HEK293 (cell line): ENCODE results near the gene UCHL1.

Experiments used
- CTCF ChIA-PET: fragments of 350-600 bp; formaldehyde crosslinking; extraction: SDS; loops from one replicate; lab custom pipeline; 2021; ENCODE audit warnings: antibody characterized with exemption; lab: Yijun Ruan, JAX
- POLR2A ChIA-PET: fragments of 300-600 bp; formaldehyde crosslinking; extraction: SDS; loops from one replicate; lab custom pipeline; 2020; ENCODE audit warnings: antibody characterized with exemption, inconsistent platforms; lab: Yijun Ruan, JAX
- H3K27ac ChIP-seq: fragments of 200-500 bp; sonication (Bioruptor generic); 2 replicates; pipeline ENCODE4 v1.5.1; 2014; ENCODE audit warnings: low read depth, low read length, control low read depth, inconsistent platforms; ENCODE audit errors: extremely low read depth
- H3K36me3 ChIP-seq, 2 experiments: fragments of 200-500 bp in 1 of 2; sonication (Bioruptor generic) in 1 of 2; 1 replicate in 1 of 2; 2 replicates in 1 of 2; pipeline ENCODE4 v1.5.1; 2014 to 2017; ENCODE audit warnings: inconsistent platforms in 2 of 2, low read length in 2 of 2; ENCODE audit not compliant: control insufficient read depth in 2 of 2, insufficient read depth in 1 of 2
- H3K4me1 ChIP-seq: fragments of 200-500 bp; sonication (Bioruptor generic); 2 replicates; pipeline ENCODE4 v1.5.1; 2014; ENCODE audit warnings: mild to moderate bottlenecking, low read length, inconsistent platforms; ENCODE audit not compliant: control insufficient read depth, insufficient read depth
- H3K4me3 ChIP-seq: 2 replicates; pipeline ENCODE4 v1.5.1; 2011; ENCODE audit warnings: low read depth, mild to moderate bottlenecking, control low read depth, low read length, moderate library complexity
- H3K9me3 ChIP-seq: fragments of 200-500 bp; sonication (Bioruptor generic); 2 replicates; pipeline ENCODE4 v1.5.1; 2014; ENCODE audit warnings: low read depth, low read length, inconsistent platforms; ENCODE audit not compliant: control insufficient read depth, insufficient read depth
- KLF7 ChIP-seq: fragments of 450-650 bp; formaldehyde crosslinking; IDR thresholded peaks from 2 replicates; pipeline ENCODE4 v1.5.1; 2016; ENCODE audit warnings: missing biosample characterization, missing genetic modification characterization, borderline replicate concordance
- PRDM1 ChIP-seq: fragments of 450-650 bp; formaldehyde crosslinking; IDR thresholded peaks from 2 replicates; pipeline ENCODE4; 2016; ENCODE audit warnings: missing biosample characterization, missing genetic modification characterization
- SP3 ChIP-seq: fragments of 450-650 bp; formaldehyde crosslinking; IDR thresholded peaks from 2 replicates; pipeline ENCODE4 v1.5.1; 2016; ENCODE audit warnings: missing biosample characterization, missing genetic modification characterization
- TCF7L2 ChIP-seq: IDR thresholded peaks from 2 replicates; pipeline ENCODE4 v1.6.1; 2011; ENCODE audit warnings: low read depth, mild to moderate bottlenecking, inconsistent platforms, low read length, moderate library complexity, borderline replicate concordance
- ZBTB1 ChIP-seq: fragments of 450-650 bp; formaldehyde crosslinking; IDR thresholded peaks from 2 replicates; pipeline ENCODE4 v1.5.1; 2016; ENCODE audit warnings: missing biosample characterization, missing genetic modification characterization
- ZNF10 ChIP-seq: fragments of 450-650 bp; formaldehyde crosslinking; IDR thresholded peaks from 2 replicates; pipeline ENCODE4 v1.5.1; 2017; ENCODE audit warnings: missing biosample characterization, missing genetic modification characterization
- ZNF133 ChIP-seq: fragments of 450-650 bp; formaldehyde crosslinking; IDR thresholded peaks from 2 replicates; pipeline ENCODE4 v1.5.1; 2016; ENCODE audit warnings: missing biosample characterization, missing genetic modification characterization
- ZNF221 ChIP-seq: fragments of 450-650 bp; formaldehyde crosslinking; IDR thresholded peaks from 2 replicates; pipeline ENCODE4 v1.5.1; 2017; ENCODE audit warnings: missing biosample characterization, missing genetic modification characterization, borderline replicate concordance
- ZNF394 ChIP-seq: fragments of 450-650 bp; formaldehyde crosslinking; IDR thresholded peaks from 2 replicates; pipeline ENCODE4 v1.5.1; 2016; ENCODE audit warnings: missing biosample characterization, missing genetic modification characterization, mild to moderate bottlenecking, moderate library complexity, borderline replicate concordance
- ZNF433 ChIP-seq: fragments of 450-650 bp; formaldehyde crosslinking; IDR thresholded peaks from 2 replicates; pipeline ENCODE4 v1.5.1; 2016; ENCODE audit warnings: missing biosample characterization, missing genetic modification characterization, low read depth
- ZNF510 ChIP-seq: fragments of 450-650 bp; formaldehyde crosslinking; IDR thresholded peaks from 2 replicates; pipeline ENCODE4 v1.5.1; 2018; ENCODE audit warnings: mild to moderate bottlenecking, missing genetic modification characterization, missing biosample characterization; ENCODE audit not compliant: insufficient replicate concordance
- ZNF521 ChIP-seq: fragments of 450-650 bp; formaldehyde crosslinking; IDR thresholded peaks from 2 replicates; pipeline ENCODE4 v1.5.1; 2017; ENCODE audit warnings: missing biosample characterization, mild to moderate bottlenecking, missing genetic modification characterization
- ZNF624 ChIP-seq: fragments of 450-650 bp; formaldehyde crosslinking; IDR thresholded peaks from 2 replicates; pipeline ENCODE4 v1.5.1; 2017; ENCODE audit warnings: missing biosample characterization, missing genetic modification characterization
- ZSCAN23 ChIP-seq: fragments of 450-650 bp; formaldehyde crosslinking; IDR thresholded peaks from 2 replicates; pipeline ENCODE4 v1.5.1; 2016; ENCODE audit warnings: missing biosample characterization, missing genetic modification characterization
- TF ChIP-seq, protein P1 (sequence below): fragments of 450-650 bp; IDR thresholded peaks from 2 replicates; pipeline ENCODE4 v1.5.1; 2018; ENCODE audit warnings: missing biosample characterization, mild to moderate bottlenecking, missing genetic modification characterization
- TF ChIP-seq, protein P2 (sequence below): fragments of 450-650 bp; formaldehyde crosslinking; IDR thresholded peaks from 2 replicates; pipeline ENCODE4 v1.5.1; 2016; ENCODE audit warnings: missing biosample characterization, missing genetic modification characterization
- TF ChIP-seq, protein P3 (sequence below): fragments of 450-650 bp; formaldehyde crosslinking; IDR thresholded peaks from 2 replicates; pipeline ENCODE4 v1.5.1; 2016; ENCODE audit warnings: missing biosample characterization, missing genetic modification characterization
- TF ChIP-seq, protein P4 (sequence below): fragments of 450-650 bp; formaldehyde crosslinking; IDR thresholded peaks from 2 replicates; pipeline ENCODE4 v1.5.1; 2016; ENCODE audit warnings: missing biosample characterization, missing genetic modification characterization, low read depth
- TF ChIP-seq, protein P5 (sequence below): fragments of 450-650 bp; formaldehyde crosslinking; IDR thresholded peaks from 2 replicates; pipeline ENCODE4 v1.5.1; 2016; ENCODE audit warnings: missing biosample characterization, missing genetic modification characterization
- TF ChIP-seq, protein P6 (sequence below): fragments of 450-650 bp; formaldehyde crosslinking; IDR thresholded peaks from 2 replicates; pipeline ENCODE4 v1.5.1; 2016; ENCODE audit warnings: missing biosample characterization, missing genetic modification characterization
- TF ChIP-seq, protein P7 (sequence below): fragments of 450-650 bp; formaldehyde crosslinking; IDR thresholded peaks from 2 replicates; pipeline ENCODE4 v1.5.1; 2016; ENCODE audit warnings: missing biosample characterization, missing genetic modification characterization

UCHL1 gene

DNA sequence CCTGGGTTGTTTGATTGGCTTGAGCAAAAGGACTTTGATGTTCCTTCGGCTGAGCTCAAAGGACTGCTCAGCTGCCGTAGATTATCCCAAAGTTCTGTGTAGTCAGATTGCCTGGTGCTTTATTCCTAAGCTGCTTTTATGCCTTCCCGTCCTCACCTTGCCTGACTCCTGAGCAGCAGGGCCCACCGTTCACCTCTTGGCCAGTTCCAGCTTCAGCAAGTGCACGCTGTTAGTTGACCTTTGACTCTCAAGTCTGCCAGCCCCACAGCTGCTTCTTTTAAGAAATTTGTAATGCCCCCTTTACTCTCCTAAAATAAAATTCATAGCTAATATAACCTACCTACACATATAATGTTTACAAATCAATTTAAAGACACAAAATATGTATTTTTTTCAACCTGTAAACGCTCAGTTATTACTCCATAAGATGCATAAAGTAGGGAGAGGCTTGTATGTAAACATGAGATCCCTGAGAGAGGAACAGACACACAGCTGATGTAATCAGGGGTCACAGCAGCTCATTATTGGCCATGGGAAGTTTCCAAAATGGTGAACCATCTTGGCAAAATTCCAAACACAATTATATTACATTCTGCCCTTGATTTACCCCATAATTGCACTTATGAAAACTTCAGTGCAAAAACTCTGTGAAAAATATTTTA is 28.6 kb downstream of the UCHL1 start (continued):
- TF ChIP-seq, protein P1, sequence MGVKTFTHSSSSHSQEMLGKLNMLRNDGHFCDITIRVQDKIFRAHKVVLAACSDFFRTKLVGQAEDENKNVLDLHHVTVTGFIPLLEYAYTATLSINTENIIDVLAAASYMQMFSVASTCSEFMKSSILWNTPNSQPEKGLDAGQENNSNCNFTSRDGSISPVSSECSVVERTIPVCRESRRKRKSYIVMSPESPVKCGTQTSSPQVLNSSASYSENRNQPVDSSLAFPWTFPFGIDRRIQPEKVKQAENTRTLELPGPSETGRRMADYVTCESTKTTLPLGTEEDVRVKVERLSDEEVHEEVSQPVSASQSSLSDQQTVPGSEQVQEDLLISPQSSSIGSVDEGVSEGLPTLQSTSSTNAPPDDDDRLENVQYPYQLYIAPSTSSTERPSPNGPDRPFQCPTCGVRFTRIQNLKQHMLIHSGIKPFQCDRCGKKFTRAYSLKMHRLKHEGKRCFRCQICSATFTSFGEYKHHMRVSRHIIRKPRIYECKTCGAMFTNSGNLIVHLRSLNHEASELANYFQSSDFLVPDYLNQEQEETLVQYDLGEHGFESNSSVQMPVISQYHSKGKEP (tag by site-specific recombination), result no peak
- no peak for TF ChIP-seq ZNF10 (tag by site-specific recombination)
- TF ChIP-seq, protein P2, sequence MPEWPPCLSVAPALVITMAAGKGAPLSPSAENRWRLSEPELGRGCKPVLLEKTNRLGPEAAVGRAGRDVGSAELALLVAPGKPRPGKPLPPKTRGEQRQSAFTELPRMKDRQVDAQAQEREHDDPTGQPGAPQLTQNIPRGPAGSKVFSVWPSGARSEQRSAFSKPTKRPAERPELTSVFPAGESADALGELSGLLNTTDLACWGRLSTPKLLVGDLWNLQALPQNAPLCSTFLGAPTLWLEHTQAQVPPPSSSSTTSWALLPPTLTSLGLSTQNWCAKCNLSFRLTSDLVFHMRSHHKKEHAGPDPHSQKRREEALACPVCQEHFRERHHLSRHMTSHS, result no peak
- TF ChIP-seq ZNF521 (tag by site-specific recombination), result no peak
- TF ChIP-seq, protein P3, sequence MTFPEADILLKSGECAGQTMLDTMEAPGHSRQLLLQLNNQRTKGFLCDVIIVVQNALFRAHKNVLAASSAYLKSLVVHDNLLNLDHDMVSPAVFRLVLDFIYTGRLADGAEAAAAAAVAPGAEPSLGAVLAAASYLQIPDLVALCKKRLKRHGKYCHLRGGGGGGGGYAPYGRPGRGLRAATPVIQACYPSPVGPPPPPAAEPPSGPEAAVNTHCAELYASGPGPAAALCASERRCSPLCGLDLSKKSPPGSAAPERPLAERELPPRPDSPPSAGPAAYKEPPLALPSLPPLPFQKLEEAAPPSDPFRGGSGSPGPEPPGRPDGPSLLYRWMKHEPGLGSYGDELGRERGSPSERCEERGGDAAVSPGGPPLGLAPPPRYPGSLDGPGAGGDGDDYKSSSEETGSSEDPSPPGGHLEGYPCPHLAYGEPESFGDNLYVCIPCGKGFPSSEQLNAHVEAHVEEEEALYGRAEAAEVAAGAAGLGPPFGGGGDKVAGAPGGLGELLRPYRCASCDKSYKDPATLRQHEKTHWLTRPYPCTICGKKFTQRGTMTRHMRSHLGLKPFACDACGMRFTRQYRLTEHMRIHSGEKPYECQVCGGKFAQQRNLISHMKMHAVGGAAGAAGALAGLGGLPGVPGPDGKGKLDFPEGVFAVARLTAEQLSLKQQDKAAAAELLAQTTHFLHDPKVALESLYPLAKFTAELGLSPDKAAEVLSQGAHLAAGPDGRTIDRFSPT (tag by site-specific recombination), result no peak
- TF ChIP-seq, protein P4, sequence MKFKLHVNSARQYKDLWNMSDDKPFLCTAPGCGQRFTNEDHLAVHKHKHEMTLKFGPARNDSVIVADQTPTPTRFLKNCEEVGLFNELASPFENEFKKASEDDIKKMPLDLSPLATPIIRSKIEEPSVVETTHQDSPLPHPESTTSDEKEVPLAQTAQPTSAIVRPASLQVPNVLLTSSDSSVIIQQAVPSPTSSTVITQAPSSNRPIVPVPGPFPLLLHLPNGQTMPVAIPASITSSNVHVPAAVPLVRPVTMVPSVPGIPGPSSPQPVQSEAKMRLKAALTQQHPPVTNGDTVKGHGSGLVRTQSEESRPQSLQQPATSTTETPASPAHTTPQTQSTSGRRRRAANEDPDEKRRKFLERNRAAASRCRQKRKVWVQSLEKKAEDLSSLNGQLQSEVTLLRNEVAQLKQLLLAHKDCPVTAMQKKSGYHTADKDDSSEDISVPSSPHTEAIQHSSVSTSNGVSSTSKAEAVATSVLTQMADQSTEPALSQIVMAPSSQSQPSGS (tag by site-specific recombination), result no peak
- TF ChIP-seq KLF7, result no peak
- TF ChIP-seq, protein P5, sequence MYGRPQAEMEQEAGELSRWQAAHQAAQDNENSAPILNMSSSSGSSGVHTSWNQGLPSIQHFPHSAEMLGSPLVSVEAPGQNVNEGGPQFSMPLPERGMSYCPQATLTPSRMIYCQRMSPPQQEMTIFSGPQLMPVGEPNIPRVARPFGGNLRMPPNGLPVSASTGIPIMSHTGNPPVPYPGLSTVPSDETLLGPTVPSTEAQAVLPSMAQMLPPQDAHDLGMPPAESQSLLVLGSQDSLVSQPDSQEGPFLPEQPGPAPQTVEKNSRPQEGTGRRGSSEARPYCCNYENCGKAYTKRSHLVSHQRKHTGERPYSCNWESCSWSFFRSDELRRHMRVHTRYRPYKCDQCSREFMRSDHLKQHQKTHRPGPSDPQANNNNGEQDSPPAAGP (tag by site-specific recombination), result no peak
- TF ChIP-seq ZNF394 (tag by site-specific recombination), result no peak

DNA sequence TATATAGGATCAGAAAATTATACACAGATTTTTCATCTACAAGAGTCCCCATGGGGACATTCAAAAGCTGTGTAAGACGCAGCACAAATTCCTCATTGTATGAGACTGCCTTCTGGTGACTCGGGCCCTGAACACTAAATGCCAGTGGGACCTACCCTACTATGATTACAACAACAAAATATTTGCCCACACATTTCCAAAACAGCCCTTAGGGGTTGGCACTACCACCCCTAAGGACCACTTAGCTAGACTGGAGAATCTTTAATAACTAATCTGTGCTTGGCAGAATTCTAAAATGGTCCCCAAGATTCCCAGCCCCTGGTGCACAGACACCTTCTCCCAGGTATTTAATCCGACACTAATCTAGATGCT is 29.1 kb downstream of the UCHL1 start:
- H3K27ac ChIP-seq, result no peak overlapping the region
- no peak for TF ChIP-seq PRDM1
- TF ChIP-seq, protein P6, sequence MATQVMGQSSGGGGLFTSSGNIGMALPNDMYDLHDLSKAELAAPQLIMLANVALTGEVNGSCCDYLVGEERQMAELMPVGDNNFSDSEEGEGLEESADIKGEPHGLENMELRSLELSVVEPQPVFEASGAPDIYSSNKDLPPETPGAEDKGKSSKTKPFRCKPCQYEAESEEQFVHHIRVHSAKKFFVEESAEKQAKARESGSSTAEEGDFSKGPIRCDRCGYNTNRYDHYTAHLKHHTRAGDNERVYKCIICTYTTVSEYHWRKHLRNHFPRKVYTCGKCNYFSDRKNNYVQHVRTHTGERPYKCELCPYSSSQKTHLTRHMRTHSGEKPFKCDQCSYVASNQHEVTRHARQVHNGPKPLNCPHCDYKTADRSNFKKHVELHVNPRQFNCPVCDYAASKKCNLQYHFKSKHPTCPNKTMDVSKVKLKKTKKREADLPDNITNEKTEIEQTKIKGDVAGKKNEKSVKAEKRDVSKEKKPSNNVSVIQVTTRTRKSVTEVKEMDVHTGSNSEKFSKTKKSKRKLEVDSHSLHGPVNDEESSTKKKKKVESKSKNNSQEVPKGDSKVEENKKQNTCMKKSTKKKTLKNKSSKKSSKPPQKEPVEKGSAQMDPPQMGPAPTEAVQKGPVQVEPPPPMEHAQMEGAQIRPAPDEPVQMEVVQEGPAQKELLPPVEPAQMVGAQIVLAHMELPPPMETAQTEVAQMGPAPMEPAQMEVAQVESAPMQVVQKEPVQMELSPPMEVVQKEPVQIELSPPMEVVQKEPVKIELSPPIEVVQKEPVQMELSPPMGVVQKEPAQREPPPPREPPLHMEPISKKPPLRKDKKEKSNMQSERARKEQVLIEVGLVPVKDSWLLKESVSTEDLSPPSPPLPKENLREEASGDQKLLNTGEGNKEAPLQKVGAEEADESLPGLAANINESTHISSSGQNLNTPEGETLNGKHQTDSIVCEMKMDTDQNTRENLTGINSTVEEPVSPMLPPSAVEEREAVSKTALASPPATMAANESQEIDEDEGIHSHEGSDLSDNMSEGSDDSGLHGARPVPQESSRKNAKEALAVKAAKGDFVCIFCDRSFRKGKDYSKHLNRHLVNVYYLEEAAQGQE, result no peak
- no peak for TF ChIP-seq ZNF433 (tag by site-specific recombination)
- TF ChIP-seq, protein P7, sequence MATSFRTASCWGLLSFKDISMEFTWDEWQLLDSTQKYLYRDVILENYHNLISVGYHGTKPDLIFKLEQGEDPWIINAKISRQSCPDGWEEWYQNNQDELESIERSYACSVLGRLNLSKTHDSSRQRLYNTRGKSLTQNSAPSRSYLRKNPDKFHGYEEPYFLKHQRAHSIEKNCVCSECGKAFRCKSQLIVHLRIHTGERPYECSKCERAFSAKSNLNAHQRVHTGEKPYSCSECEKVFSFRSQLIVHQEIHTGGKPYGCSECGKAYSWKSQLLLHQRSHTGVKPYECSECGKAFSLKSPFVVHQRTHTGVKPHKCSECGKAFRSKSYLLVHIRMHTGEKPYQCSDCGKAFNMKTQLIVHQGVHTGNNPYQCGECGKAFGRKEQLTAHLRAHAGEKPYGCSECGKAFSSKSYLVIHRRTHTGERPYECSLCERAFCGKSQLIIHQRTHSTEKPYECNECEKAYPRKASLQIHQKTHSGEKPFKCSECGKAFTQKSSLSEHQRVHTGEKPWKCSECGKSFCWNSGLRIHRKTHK, result no peak
- no peak for TF ChIP-seq ZNF510
- no peak for TF ChIP-seq ZBTB1 (tag by site-specific recombination)
- TF ChIP-seq ZNF133 (tag by site-specific recombination), result no peak
- no peak for TF ChIP-seq TCF7L2
- TF ChIP-seq ZNF221, result no peak
- no peak for TF ChIP-seq ZNF624
- no peak for TF ChIP-seq ZSCAN23 (tag by site-specific recombination)
- TF ChIP-seq SP3 (tag by site-specific recombination), result no peak
- TF ChIP-seq, all 188 proteins: peak for 0
- CTCF ChIA-PET, result interaction anchor here (0.7 to 1.2 kb wide), 2 partner anchors 27 to 378 kb away, joined by 3 to 5 read pairs; no protein-coding TSS in a partner anchor
- H3K4me3 ChIP-seq, result no peak overlapping the region
- POLR2A ChIA-PET, result interaction anchor here (0.7 to 1.1 kb wide), 3 partner anchors 13 to 62 kb away, joined by 3 to 5 read pairs (median 3); partner anchors contain the start of gene UCHL1
- H3K4me1 ChIP-seq, result no peaks in the 10 kb centered on the region
- H3K9me3 ChIP-seq, result no peaks in the 10 kb centered on the region
- no peaks in the 10 kb centered on the region for H3K36me3 ChIP-seq
